Stimulated activated CD4-positive, alpha-beta T cell treated with anti-CD3 and anti-CD28 coated beads, Interleukin-2, amount 100 ng/mL, for 24 hours (primary cell): ENCODE data around the gene CD79A.
"Not testable (repeated sequence)": the region's sequence is repeated elsewhere in the genome, so short reads cannot be mapped to it uniquely, and the experiment has no call there.

Source experiments
- DNase-seq, 2 donors: peaks; one replicate each; pipeline ENCODE4 v3.0.0-alpha.2; 2020

CD79A gene

GRCh38 chr19:41863209-41863931 lies 13.7 kb upstream of the CD79A start:
- no peak for DNase-seq

GRCh38 chr19:41864374-41864773 lies 12.7 kb upstream of the CD79A start:
- DNase-seq, result no peak

GRCh38 chr19:41866284-41866683 lies 10.8 kb upstream of the CD79A start:
- DNase-seq, result no peak

- no peak for DNase-seq
Measured at GRCh38 chr19:41868120-41868988, 8.7 kb upstream of the CD79A start.

GRCh38 chr19:41868989-41869300 lies 8.1 kb upstream of the CD79A start:
- no peak for DNase-seq

GRCh38 chr19:41869374-41869955 lies 7.6 kb upstream of the CD79A start:
- DNase-seq, result no peak

GRCh38 chr19:41870401-41870873 lies 6.6 kb upstream of the CD79A start:
- no peak for DNase-seq

GRCh38 chr19:41871573-41872383 lies 5.3 kb upstream of the CD79A start:
- peak; percentile 66 to 70 for DNase-seq

GRCh38 chr19:41872384-41872774 lies 4.7 kb upstream of the CD79A start:
- no peak for DNase-seq

GRCh38 chr19:41872775-41873647 lies 4.1 kb upstream of the CD79A start:
- DNase-seq, result peak; percentile 76

GRCh38 chr19:41875973-41876372 lies 1.1 kb upstream of the CD79A start:
- not testable (repeated sequence) for DNase-seq

- DNase-seq, result peak in 1 of 2 donors; percentile 9
Measured at GRCh38 chr19:41877916-41878905, 1.1 kb downstream of the CD79A start.

GRCh38 chr19:41879080-41879479 lies 2.0 kb downstream of the CD79A start:
- no peak for DNase-seq

GRCh38 chr19:41879670-41880328 lies 2.7 kb downstream of the CD79A start:
- DNase-seq, result no peak

- DNase-seq, result no peak
Measured at GRCh38 chr19:41880329-41880708, 3.2 kb downstream of the CD79A start.

GRCh38 chr19:41882568-41883462 lies 5.7 kb downstream of the CD79A start, which contains the start of gene ARHGEF1:
TSS of gene ARHGEF1 (plus strand) at chr19:41883184. CDS start at chr19:41888083, 4,899 bp downstream.
- DNase-seq, result peak; percentile 64 to 71

- no peak for DNase-seq
Measured at GRCh38 chr19:41883463-41883820, 6.4 kb downstream of the CD79A start.

GRCh38 chr19:41883821-41884733 lies 7.0 kb downstream of the CD79A start:
- DNase-seq, result peak; percentile 90 to 91
